Left ventricle myocardium inferior (tissue), 1 donor: ENCODE data around the gene CHCHD6. TPM values are rescaled to one million over a fixed set of nuclear protein-coding genes. Genes with fewer than 3 reads are reported as not detected.

ENCODE experiments used
- DNase-seq: peaks from one replicate; pipeline ENCODE4 v3.0.0-alpha.2; 2020
- H3K27ac ChIP-seq: fragments of 200-600 bp; replicated peaks from 2 replicates; pipeline ENCODE4 v1.8.0; 2021
- H3K27me3 ChIP-seq: fragments of 200-600 bp; 2 replicates; pipeline ENCODE4 v1.8.0; 2021; ENCODE audit warnings: low read depth
- H3K36me3 ChIP-seq: fragments of 200-600 bp; 2 replicates; pipeline ENCODE4 v1.8.0; 2021
- H3K4me1 ChIP-seq: fragments of 200-600 bp; 2 replicates; pipeline ENCODE4 v1.8.0; 2021
- H3K4me3 ChIP-seq: fragments of 200-600 bp; 2 replicates; pipeline ENCODE4 v1.8.0; 2021; ENCODE audit warnings: mild to moderate bottlenecking, moderate library complexity
- H3K9me3 ChIP-seq: fragments of 200-600 bp; replicated peaks from 2 replicates; pipeline ENCODE4 v1.8.0; 2021
- CTCF ChIP-seq: fragments of 200-600 bp; IDR thresholded peaks from 2 replicates; pipeline ENCODE4 v1.8.0; 2021; ENCODE audit warnings: antibody characterized with exemption, mild to moderate bottlenecking, borderline replicate concordance
- intact Hi-C: fragments of 100-400 bp; cut with micrococcal nuclease; formaldehyde crosslinking; loops from one replicate; pipeline ENCODE4 v1.11.0; 2022
- long read RNA-seq: library from polyadenylated mRNA; unstranded; transcript quantifications from one replicate; pipeline ENCODE4 v2.0.0, GENCODE V29; 2021
- total RNA-seq: library from RNA; stranded (reverse); fragmentation: NEBNext Ultra II Directional; extraction: Animal tissue kit (Norgen Biotek cat#: 25700); gene quantifications from one replicate; pipeline ENCODE4 v1.2.1, GENCODE V29; 2021
- donor health status: DM: no; HTN: yes; CAD: no; lungs with severe emphysema.

CHCHD6 gene
- total RNA-seq = 10.1 TPM
- long read RNA-seq, transcript CHCHD6-201 (8 exons, 1,006 nt) = major isoform, 6 of 10 reads
- long read RNA-seq, partial matches to known transcripts = 1 of 10 reads
- long read RNA-seq, other reads (novel, unspliced or antisense) = 3 of 10 reads

GRCh38 chr3:126703512-126704493 lies at the start of gene CHCHD6:
TSS of gene CHCHD6 (plus strand) at chr3:126704240. CDS start at chr3:126704313, 73 bp downstream.
- peak within 1 kb of the TSS; percentile 90 for H3K4me3 ChIP-seq
- H3K4me1 ChIP-seq = peaks cover 26% of the 10 kb centered on the region
- peak within 1 kb of the TSS; percentile 47 for H3K27ac ChIP-seq
- peaks cover 12% of the 10 kb centered on the region for H3K27me3 ChIP-seq
- peak; percentile 94 for DNase-seq
- H3K9me3 ChIP-seq = no peaks in the 10 kb centered on the region
- TF ChIP-seq CTCF = no peak
- intact Hi-C loops = no loop called here
- H3K36me3 ChIP-seq = no peaks in the 10 kb centered on the region

- Histone ChIP-seq H3K27ac (peak within 1 kb of the TSS; percentile 90), H3K9me3 (no peaks in the 10 kb centered on the region), H3K36me3 (no peaks in the 10 kb centered on the region), H3K4me1 (peaks cover 14% of the 10 kb centered on the region), H3K4me3 (peak within 1 kb of the TSS; percentile 83), H3K27me3 (peaks cover 9% of the 10 kb centered on the region)
- peak; percentile 38 for TF ChIP-seq CTCF
- DNase-seq = peak; percentile 87
- intact Hi-C loops = no loop called here
Measured at GRCh38 chr3:126654571-126655383, 49.3 kb upstream of the CHCHD6 start, which contains the start of gene TXNRD3. TSS of gene TXNRD3 (minus strand) at chr3:126655124.

GRCh38 chr3:126655887-126656286 lies 48.2 kb upstream of the CHCHD6 start:
- no peak for DNase-seq
- Histone ChIP-seq H3K9me3 (no peaks in the 10 kb centered on the region), H3K27ac (no peak overlapping the region), H3K4me1 (peaks cover 14% of the 10 kb centered on the region), H3K27me3 (peaks cover 20% of the 10 kb centered on the region), H3K4me3 (no peak overlapping the region), H3K36me3 (no peaks in the 10 kb centered on the region)
- TF ChIP-seq CTCF = no peak
- intact Hi-C loops = no loop called here

- no peak for DNase-seq
- H3K27me3 ChIP-seq = peaks cover 27% of the 10 kb centered on the region
- intact Hi-C loops = no loop called here
- TF ChIP-seq CTCF = no peak
- peaks cover 15% of the 10 kb centered on the region for H3K4me1 ChIP-seq
- H3K36me3 ChIP-seq = no peaks in the 10 kb centered on the region
- H3K9me3 ChIP-seq = no peaks in the 10 kb centered on the region
- H3K27ac ChIP-seq = no peak overlapping the region
- H3K4me3 ChIP-seq = no peak overlapping the region
Measured at GRCh38 chr3:126656371-126657134, 47.5 kb upstream of the CHCHD6 start.
